Brain pericyte (primary cell): ENCODE results near the gene EDAR.

Experiments used
- DNase-seq: peaks from one replicate; pipeline ENCODE4 v3.0.0-alpha.2; 2012; ENCODE audit warnings: low read depth, low spot score

The EDAR gene

DNA sequence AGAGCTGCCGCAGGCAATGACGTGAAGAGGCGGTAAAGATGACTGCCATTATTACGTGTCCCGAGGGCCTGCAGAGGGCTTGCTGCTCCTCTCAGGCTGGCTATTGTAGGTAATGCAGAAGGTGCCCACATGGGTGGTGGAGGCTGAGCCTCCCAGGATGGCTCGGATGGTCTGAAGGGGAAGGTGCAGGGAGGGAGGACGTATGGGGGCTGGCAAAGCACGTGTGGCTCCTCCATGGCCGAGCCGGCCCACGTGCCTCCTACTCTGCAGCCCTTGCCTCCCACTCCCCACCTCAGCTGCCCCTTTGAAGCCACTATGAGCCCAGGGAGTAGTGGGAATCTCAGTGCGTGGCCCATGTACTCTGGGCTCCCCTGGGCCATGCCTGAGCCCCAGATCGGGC is 48.9 kb downstream of the EDAR start:
- DNase-seq, result no peak

DNA sequence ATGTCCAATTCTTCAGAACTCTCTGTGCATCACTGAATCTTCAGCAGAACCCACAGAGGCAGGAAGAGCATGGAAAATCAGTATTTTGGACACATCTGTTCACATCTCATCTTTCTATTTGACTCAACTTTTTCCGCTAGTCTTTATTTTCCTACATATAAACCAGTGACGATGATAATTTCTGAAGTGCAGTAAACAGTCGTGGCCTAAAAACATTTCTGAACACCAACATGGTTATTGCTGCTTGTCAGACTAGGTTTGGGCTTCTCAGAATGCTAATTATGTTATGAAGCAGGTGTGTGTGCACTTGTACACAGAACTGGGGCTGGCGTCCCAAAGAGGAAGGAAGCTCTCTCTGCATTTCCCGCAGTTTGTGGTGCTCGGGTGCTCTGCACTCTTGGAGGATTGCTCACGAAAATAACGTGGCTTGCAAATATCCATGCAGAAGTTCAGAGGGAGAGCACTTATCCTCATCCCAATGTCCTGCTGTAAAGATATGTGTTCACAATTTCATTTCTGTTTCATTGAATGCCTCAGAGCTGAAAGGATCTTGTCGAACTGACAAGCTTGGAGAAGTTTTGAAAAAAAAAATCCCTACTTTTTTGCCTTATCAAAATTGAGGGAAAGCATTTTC is 50.8 kb downstream of the EDAR start:
- DNase-seq, result no peak

DNA sequence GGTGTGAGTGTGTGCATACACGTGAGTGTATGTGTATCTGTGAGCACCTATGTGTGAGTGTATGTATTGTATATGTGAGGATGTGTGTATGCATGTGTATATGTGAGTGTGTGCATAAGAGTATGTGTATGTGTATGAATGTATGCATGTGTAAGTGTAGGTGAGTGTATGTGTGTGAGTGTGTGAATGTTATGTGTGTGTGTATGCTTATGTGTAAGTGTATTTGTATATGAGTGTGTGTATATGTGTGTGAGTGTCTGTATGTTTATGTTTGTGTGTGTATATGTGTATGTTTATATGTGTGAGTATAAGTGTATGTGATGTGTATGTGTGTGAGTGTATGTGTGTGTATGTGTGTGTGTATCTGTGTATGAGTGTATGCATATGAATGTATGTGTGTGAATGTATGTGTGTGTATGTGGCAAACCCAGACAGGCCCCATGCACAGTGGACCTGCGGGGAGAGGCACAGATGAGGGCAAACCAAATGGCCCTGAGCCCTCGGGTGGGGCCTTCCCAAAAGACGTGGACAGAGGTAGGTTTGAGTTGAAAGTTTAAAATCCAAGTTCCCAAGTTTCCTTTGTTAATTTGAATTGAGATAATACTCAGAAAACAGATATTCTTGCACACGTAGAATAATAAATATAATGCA is 51.5 kb downstream of the EDAR start:
- DNase-seq, result no peak

DNA sequence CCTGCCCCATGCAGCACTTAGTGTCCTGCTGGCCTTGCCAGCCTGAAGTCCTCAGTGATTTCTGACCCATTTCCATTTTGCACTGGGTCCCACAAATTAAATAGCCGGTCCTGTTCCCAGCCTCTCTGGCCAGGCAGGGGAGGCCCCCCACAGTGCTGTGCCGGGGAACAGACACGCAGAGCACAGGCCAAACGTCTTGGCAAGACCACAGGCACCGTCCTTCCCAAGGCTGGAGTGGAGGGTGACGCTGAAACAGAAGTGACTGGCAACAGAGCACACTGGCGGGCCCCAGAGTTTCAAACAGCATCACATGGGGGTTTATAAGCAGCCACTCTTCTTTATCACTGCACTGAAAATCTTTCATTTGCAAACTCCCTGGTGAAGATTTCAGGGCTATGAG is 52.2 kb downstream of the EDAR start:
- no peak for DNase-seq

DNA sequence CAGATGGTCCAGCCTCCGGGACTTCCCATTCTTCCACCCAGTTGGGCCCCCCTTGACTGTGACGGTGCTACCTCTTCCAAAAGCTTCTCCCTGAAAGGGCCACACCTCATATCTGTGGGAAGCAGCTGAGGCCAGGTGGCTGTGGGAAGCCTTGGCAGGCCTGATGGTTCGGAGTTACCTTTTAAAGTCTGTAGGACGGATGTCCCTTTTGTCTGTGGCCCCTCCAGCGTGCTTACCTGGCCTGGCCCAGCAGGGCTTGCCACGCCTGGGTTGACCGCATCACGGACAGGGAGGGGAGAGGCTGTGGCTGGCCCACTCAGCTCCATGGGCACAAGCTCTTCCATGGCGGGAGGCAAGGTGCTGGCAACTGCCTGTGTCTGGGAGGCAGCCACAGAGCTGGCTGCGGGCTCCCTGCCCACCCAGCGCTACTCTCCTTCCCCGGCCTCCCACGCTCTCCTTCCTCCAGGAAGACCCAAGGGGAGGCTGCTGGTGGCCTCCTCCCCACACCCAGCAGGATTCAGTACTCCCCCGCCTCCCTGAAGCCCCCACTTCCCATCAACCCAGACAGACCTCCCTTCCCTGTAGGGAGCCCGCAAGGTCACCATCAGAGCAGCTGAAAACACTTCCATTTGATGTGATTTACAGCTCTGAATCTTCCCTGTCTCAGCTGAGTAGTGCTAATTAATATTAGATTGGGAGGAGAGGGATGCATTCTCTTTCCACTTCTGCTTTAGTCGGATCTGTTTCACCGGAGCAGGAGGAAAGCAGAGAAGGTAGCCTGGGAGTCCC is 52.8 kb downstream of the EDAR start:
- no peak for DNase-seq

DNA sequence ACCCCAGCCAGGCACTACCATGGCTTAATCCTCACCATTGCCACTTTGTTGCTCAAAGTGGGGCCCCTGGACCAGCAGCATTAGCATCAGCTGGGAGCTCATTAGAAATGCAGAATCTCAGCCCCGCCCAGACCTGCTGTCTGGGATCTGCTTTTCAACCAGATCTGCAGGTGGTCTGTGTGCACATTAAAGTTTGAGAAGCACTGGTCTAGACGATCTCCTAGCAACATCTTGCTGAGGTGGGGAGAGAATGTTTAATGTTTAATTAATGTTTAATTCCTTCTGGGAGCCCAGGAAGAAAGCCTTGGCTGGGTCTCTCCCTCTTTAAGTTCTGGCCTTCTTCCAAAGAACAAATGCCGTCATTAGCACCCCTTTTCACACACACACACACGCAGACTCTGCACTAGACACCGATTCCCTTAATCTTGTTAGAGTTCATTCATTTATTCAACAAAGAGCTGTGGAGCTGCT is 53.7 kb downstream of the EDAR start:
- no peak for DNase-seq

DNA sequence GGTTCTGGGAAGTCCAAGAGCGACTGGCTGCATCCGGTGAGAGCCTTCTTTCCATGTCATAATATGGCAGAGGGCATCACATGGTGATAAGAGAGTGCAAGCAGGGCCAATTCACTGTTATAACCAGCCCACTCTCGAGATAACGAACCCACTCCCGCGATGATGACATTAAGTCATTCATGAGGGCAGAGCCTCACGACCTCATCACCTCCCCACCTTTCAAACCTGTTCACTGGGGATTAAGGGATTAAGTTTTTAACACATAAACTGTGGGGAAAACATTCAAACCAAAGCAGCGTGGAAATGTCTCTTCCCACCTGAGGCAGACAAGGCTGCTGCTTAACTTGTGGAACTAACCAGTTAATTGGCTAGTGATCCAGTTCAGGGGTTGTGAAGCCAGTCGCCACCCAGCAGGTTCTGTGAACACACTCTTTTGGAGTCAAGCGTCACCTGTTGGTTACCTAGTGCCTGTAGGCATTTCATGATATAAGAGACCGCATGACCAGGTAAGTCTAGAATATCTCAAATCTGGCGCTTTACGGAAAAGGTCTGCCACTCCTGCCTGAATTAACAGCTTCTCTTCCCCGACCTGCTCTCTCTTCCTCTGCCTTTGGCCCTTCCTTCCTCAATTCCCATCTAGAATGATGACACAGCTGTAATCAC is 54.3 kb downstream of the EDAR start:
- DNase-seq, result no peak

DNA sequence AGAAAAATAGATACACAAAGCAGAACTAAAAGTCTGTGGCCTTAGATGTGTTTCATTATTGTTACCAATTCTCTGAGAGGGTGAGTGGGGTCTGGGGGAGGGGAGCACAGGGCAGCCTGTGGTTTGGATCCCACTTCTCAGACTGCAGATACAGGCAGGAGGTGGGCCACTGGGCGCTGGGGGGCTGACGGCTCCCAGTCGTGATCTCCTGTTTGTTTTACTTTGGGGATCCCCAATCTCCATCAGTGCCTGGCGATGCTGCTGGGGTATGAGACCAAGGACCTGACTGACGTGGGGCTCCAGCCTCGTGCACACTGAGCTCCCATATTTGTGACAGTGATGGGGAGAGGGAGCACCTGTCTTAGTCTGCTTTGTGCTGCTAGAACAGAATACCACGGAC is 54.9 kb downstream of the EDAR start:
- no peak for DNase-seq

DNA sequence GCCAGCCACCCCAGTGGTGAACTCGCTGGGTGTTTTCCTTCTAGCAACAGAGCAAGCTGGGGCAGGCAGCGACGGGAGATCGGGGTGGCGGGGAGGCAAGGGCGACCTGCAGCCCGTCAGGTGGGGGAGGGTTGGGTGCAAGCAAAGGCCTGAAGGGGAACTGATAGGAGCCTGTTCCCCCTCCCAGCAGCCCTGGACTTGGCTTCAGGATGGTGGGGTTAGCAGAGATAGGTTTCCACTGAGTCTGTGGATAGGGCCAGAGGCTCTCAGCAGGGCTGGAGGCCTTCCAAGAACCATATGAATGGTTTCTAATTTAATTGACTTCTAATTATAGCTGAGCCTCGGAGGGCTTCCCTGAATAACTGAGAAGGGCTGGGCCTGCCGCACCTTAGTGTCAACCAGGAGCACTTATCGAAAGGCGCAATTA is 55.3 kb downstream of the EDAR start:
- no peak for DNase-seq

DNA sequence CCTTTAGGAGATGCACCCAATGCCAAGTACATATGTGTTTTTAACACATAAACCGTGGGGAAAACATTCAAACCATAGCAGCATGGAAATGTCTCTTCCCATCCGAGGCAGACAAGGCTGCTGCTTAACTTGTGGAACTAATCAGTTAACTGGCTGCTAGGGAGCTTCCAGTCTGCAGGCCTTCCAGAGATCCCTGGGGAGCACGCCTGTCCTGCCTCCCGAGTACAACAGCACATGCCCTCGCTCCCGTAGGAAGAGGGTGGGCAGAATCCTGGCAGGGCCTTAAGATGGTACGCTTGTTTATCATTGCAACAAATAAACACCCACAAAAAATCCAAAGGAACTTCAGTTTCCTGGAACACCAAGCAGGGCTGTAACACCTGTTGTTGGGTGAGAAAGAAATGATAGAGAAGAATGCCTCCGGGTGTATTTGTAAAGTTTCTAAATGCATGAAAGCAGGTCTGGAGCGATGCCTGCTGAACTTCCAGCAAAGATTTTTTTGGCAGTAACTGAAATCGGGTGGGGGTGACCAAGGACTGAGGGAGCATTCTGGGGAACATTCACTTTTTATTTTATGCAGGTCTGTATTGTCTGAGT is 56.2 kb downstream of the EDAR start:
- no peak for DNase-seq

DNA sequence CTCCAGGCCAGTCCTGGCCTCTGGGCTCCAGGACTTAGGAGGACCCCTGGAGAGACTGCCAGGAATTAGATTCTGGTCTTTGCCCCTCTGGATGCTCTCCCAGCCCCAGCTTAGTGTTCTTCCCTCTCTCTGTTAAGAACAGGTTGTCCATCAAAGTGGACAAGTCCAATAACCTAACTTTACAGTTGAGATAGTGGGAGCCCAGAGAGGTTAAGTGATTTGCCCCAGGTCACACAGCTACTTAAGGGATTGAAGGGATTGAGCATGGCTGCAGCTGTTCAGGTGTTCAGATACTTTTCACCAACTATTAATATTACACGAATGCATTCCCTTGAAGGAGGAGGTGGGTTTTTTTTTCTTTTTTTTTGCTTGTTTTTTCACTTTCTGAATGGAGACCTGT is 57.6 kb downstream of the EDAR start:
- DNase-seq, result no peak

DNA sequence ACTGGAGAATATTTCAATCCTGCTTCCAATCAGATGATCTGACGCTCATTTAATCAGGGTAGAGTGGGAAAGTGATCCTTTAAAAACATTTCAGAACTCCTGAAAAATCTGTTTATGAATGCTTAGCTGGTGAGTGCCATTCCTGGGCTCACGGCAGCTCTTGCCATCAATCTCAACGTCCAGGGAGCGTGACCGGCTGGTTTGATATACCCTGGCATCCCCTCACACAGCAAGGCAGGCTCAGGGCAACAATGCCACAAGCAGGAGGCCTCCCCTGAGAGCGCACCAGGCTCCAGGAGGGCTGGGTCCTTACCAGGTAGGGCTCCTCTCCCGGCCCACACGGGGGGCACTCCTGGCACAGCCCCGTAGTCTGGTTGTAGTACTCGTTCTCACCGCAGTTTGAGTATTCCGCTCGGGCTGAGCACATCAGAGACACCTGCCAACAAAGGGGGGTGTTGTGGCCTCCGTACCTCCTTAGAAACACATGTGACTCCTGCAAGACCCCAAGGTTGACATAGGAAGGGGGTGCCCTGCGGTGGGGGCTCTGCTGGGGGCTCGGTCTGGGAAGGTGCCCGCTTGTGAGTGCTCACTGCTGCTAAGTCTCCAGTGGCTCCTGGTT is 59.1 kb downstream of the EDAR start:
- no peak for DNase-seq

DNA sequence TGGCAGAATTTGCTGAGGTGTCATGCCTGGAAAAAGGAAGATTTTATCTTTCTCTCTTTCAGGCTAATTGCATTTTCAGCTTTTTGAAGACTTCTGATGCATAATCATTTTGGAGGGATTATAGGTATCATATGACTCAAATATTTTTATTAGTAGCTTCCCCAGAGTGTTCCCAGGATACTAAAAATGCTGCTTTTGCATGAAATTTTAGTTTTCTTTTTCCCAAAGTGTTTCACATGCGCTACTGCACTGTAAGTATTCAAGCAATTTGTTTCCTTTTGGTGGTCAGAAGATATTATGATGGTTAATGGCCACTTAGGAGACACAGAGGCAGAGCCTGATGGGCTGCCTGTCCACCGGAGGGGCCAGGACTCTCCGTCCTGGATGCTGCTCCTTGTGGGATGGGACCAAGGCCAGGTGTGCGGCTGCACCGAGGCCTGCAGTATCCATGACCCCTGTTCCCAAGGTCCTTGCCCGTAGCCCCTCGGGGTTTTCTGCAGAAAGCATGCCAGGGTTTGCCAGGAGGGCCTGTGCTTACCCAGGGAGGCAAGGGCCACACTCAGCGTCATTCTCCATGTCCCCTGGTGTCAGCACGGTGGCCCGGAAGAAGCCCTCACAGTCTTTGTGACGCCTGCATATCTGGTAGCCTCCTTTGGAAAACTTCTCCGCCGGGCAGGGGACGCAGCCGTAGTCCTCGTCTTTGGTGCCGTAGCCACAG is 60.2 kb downstream of the EDAR start:
- DNase-seq, result no peak

DNA sequence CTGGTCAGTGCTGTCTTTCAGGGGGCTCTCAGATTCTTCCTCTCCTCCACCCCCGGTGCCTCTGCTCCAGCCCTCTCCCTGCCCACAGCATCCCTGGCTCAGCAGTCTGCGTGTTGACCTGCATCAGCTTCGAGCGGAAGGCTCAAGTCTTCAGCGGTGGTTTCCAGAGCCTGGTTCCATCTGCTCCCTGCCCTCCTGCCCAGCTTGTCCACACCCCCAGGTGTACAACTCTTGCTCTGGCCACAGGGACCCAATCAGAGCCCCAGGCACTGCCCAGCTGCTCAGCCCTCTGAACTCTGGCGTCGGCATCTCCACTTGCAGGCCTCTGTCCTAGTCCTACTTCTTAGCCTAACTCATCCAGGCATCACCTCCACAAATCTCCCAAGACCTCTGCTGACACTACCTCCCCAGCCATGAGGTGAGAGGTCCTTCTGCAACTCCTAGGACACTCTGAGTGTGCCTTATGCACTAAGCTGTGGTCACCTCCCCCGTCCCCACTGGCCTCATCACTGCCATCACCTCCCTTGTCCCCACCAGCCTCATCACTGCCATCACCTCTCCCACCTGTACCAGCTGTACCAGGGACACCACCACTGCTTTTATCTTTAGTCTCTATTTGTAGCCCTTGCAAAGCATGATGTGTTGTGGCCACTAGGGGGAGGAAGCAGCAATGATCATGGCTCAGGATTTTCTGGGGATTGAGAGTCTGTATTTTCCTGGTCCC is 60.9 kb downstream of the EDAR start:
- no peak for DNase-seq

DNA sequence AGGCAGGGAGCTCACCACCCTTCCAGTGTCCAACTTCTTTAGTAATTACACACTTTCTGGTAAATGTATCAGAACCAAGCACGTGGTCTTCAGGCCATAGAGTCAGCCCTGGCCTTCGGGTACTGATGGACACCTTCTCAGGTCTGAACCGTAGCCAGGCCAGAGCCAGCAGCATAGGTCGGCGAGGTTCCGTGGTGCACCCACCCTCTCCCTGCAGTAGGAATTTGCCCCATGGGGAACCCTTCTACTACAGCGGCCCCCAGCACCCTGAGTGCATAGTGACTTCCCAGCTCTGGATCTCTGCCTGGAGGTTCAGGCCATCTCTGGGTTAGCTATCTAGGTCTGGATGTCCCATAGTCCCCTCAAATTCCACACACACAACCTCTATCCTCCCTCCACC is 61.6 kb downstream of the EDAR start:
- DNase-seq, result no peak

DNA sequence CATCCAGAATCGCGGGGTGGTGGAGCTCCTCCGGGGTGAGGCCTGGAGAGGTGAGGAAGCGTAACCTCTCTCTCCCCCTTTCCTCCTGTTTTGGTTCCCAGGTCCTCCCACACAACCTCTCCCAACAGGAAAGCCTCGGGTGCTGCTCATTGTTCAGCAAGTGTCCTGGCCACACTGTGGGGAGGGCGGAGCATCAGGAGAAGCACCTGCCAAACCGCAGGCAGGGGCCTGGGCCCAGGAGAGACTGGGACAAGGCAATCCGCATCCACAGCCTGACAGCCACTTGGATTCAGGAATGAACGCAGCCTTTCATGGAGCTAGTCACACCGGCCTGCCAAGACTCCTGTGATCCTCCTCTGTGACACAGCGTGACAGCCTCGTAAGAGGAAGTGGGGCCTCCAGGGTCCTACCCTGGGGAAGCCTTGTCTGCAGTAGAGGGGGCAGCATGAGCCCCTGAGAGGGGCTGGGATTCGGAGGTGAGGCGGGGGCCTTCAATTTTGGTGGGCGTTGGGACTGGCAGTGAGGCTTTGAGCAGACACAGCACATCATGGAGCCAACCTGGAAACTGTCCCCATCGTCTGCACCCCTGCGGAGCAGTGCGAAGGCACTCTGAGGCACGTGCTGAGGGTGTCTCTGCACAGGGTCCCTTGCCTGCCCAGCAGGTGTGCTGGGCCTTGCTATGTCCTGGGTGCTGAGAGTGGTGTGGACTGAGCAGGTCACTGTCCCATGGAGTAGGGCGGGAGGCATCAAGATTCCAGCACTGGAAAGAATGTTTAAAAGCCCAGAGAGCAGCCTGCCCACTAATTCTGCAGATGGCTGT is 62.2 kb downstream of the EDAR start:
- no peak for DNase-seq

DNA sequence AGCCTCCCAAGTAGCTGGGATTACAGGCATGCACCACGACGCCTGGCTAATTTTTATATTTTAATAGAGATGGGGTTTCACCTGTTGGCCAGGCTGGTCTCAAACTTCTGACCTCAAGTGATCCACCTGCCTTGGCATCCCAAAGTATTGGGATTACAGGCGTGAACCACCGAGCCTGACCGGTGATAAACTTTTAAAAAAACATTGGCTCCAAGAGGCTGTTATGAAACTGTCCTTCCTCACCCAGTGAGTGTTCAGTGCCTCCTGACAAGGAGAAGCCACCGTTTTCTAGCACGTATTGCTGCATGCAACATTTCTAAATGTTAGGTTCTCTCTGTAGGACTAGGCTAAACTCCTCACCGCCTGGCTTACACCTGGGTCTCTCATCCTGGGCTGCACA is 63.3 kb downstream of the EDAR start:
- no peak for DNase-seq

DNA sequence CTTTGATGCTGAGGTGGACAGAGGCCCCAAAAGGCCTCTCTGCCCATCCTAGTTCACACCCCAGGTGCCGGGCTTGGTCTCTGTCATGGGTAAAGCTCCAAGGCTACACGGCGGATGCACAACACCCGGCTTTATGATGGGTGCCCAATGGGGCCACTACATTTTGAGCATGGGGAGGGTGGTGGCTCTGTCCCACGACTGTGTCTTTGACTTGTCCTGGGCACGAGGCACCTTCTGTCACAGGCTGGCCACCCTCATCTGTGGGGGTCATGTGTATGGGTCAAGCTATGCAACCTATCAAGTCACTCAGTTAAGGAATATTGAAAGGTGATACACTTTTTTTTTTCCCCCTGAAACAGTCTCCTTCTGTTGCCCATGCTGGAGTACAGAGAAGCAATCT is 63.7 kb downstream of the EDAR start:
- DNase-seq, result no peak

DNA sequence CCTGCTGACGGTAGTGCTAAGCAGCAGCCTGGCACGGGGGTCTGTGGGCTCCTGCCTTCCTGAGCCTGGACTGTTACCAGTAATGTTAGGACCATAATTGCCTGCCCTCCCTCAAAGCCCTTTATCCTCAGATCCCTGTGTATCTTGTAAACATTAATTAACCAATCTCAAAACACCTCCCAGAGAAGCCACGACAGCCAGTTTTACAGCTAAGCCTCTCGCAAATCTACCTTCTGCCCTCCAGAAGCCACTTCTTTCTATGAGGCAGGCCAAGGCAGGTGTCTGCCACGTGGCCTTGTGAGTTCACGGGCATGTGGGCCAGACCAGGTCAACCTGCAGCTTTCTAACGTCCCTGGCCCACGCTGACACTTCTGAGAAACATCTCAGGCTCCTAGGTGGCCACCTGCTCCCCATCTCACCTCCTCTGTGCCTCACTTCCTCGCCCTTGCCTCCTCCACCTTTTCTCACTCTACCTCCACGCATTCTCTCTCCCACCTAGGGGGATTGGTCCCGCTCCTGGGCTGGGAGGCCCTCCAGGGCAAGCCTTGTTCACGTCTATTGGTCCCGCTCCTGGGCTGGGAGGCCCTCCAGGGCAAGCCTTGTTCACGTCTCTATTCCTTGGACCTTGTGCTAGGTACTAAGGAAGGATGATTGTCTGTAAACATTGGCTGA is 64.3 kb downstream of the EDAR start:
- DNase-seq, result no peak
